Small intestine (tissue), 7 donors: ENCODE results near the gene SLC17A7. TPM values are rescaled to one million over a fixed set of nuclear protein-coding genes. Genes with fewer than 3 reads are reported as not detected.
A peak's percentile ranks its signal among the peaks of the same experiment; 100 is the strongest.
"Not testable (repeated sequence)": the region's sequence is repeated elsewhere in the genome, so short reads cannot be mapped to it uniquely, and the experiment has no call there.

ENCODE experiments used
- DNase-seq, 2 donors: peaks; one replicate each; pipeline versions ENCODE4 v3.0.0 to v3.0.0-alpha.2; 2013
- FAIRE-seq: peaks from 2 replicates; lab custom pipeline; 2012; peaks lifted over from hg19 to GRCh38; lab: Jason Lieb, UNC
- H3K27ac ChIP-seq, 3 donors: one replicate each; pipeline ENCODE4 v1.5.1; 2013; ENCODE audit warnings: low read length in 2 of 3, mild to moderate bottlenecking in 2 of 3, control low read depth in 1 of 3, inconsistent platforms in 1 of 3, low read depth in 1 of 3, moderate library complexity in 1 of 3
- H3K27me3 ChIP-seq, 3 donors: one replicate each; pipeline ENCODE4 v1.6.1; 2013; ENCODE audit warnings: low read length in 3 of 3, inconsistent platforms in 1 of 3; ENCODE audit not compliant: control insufficient read depth in 3 of 3, insufficient read depth in 3 of 3
- H3K36me3 ChIP-seq, 3 donors: one replicate each; pipeline ENCODE4 v1.6.1; 2013; ENCODE audit warnings: low read length in 3 of 3, inconsistent platforms in 1 of 3, low read depth in 1 of 3, mild to moderate bottlenecking in 1 of 3, moderate library complexity in 1 of 3; ENCODE audit not compliant: control insufficient read depth in 3 of 3, insufficient read depth in 2 of 3
- H3K4me1 ChIP-seq, 3 donors: one replicate each; pipeline ENCODE4 v1.6.1; 2013; ENCODE audit warnings: low read length in 2 of 3, inconsistent platforms in 1 of 3, low read depth in 1 of 3, mild to moderate bottlenecking in 1 of 3, moderate library complexity in 1 of 3; ENCODE audit not compliant: control insufficient read depth in 3 of 3, insufficient read depth in 2 of 3
- H3K4me3 ChIP-seq, 3 donors: one replicate each; pipeline ENCODE4 v1.5.1; 2013; ENCODE audit warnings: low read length in 3 of 3, control low read depth in 1 of 3, inconsistent platforms in 1 of 3, low read depth in 1 of 3, mild to moderate bottlenecking in 1 of 3, moderate library complexity in 1 of 3
- H3K9me3 ChIP-seq, 2 donors: one replicate each; pipeline ENCODE4 v1.6.1; 2013; ENCODE audit warnings: low read depth in 1 of 2, low read length in 1 of 2; ENCODE audit not compliant: control insufficient read depth in 2 of 2, insufficient read depth in 1 of 2
- WGBS, 3 donors: extraction: QIAGEN DNeasy Blood & Tissue Kit; methylation state at CpG; one replicate each; pipeline ENCODE4 v1.1.7; 2013; 5-methylcytosine and 5-hydroxymethylcytosine counted together
- polyA plus RNA-seq, 4 donors: library from polyadenylated mRNA; stranded (reverse) in 3 of 4; unstranded in 1 of 4; fragments of 200-250 nt in 3 of 4; fragments of 120-200 nt in 1 of 4; gene quantifications; one replicate each; pipeline versions ENCODE4 v1.2.1 to v1.2.3, GENCODE V29; 2013
- donor health status: healthy with polysubstance abuse.
- donor health status: control.
- donor health status: control.
- donor health status: Bipolar disorder and iron deficiency.
- donor health status: healthy.

Gene SLC17A7
- polyA plus RNA-seq, 4 donors = 0.09 to 1.1 (median 0.25) TPM

DNA sequence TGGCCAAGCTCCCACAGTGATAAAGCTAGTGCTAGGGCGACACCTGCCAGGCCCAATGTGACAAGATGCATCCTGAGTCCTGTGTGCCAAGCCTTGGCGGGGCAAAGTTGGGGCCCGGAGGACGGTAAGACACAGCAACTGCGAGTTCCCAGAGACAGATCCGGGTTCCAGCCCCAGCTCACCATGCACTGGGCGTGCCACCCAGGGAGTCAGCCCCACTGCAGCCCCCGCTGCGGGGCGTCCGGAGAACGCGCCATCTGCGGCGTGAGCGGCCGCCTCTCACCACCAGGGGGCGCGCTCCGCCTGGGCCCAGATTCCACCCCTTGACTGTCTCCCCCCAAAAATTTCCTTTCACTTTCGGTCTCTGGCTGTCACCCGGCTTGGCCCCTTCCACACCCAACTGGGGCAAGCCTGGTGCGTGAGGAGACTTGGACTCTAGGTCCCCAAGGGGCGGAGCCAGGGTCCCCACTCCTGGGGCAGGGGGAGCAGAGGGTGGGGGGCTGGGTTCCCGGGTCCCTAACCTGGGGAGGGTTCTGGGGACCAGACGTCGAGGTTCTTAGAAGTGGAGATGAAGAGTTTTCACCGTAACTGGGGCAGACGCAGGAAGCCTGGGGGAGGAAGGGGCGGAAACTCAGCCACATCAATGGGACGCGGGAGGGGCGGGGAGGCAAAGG, 32.7 kb upstream of the SLC17A7 start, which contains the start of gene FLT3LG:
FLT3LG (plus strand) TSS at position 348 of the 674 bp plus-strand sequence. CDS start 425 bp downstream, outside the sequence.
- peak within 1 kb of the TSS; percentile 38 to 73 (median 69) for H3K4me3 ChIP-seq
- peaks cover 0 to 6% (median 0%) of the 10 kb centered on the region in 3 donors for H3K27me3 ChIP-seq
- peak within 1 kb of the TSS; percentile 33 to 77 (median 71) for H3K27ac ChIP-seq
- WGBS, 3 donors = 0 to 1% (median 1%) methylated on average over 19 to 33 of the region's 33 CpGs
- H3K4me1 ChIP-seq = peaks cover 0 to 13% (median 0%) of the 10 kb centered on the region in 3 donors
- FAIRE-seq = no peak
- H3K9me3 ChIP-seq = no peaks in the 10 kb centered on the region
- peak; percentile 90 to 92 for DNase-seq
- H3K36me3 ChIP-seq = peaks cover 0 to 21% (median 0%) of the 10 kb centered on the region in 3 donors

- H3K27me3 ChIP-seq, FAIRE-seq, H3K9me3 ChIP-seq, DNase-seq: not testable (repeated sequence)
- Histone ChIP-seq H3K36me3 (peaks cover 0 to 26% (median 0%) of the 10 kb centered on the region in 3 donors), H3K27ac (peak overlapping the region in 2 of 3 donors; percentile 52 to 77), H3K4me3 (peak overlapping the region in 1 of 3 donors; percentile 73), H3K4me1 (peaks cover 0 to 13% (median 0%) of the 10 kb centered on the region in 3 donors)
- WGBS, 3 donors = 55 to 66% (median 56%) methylated on average over 9 of the region's 9 CpGs
These were observed 32.2 kb upstream of the SLC17A7 start for GRCh38 chr19:49473501-49473867.

DNA sequence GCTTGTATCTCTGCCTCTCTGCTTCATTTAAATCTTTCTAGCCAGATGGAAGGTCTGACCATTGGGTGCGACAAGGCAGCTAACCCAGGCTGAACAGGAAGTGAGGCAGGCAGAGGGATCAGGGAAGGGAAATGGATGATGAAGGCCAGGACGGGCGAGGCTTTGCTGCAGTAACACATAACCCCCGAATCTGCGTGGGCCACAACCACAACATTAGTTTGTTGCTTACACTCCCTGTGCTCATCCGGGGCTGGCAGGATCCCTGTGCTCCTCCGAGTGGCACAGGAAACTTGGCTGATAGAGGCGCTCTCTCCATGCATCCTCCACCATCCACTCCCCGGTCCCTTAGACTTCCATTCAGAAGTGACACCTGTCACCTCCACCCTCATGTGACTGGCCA, 31.6 kb upstream of the SLC17A7 start:
- Histone ChIP-seq H3K4me1 (peaks cover 0 to 13% (median 0%) of the 10 kb centered on the region in 3 donors), H3K9me3 (no peaks in the 10 kb centered on the region), H3K36me3 (peaks cover 0 to 32% (median 0%) of the 10 kb centered on the region in 3 donors), H3K27me3 (peaks cover 0 to 6% (median 0%) of the 10 kb centered on the region in 3 donors), H3K4me3 (no peak overlapping the region), H3K27ac (peak overlapping the region in 1 of 3 donors; percentile 55)
- 64 to 73% (median 71%) methylated on average over 9 of the region's 9 CpGs for WGBS, 3 donors
- FAIRE-seq (no peak), DNase-seq (no peak)

DNA sequence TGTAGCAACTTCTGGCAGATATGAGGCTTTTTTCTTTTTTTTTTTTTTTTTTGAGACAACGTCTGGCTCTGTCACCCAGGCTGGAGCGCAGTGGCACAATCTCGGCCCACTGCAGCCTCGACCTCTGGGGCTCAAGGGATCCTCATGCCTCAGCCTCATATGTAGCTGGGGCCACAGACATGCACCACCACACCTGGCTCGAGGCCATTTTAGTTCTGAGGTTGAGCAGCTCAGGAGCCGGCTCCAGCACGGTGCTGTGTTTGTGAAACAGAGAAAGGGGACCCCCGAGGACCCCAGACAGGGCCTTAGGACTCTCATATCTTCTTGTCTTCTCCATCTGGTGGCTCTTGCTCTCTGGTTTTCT, 29.3 kb upstream of the SLC17A7 start:
- H3K9me3 ChIP-seq = no peaks in the 10 kb centered on the region
- H3K27ac ChIP-seq = no peak overlapping the region
- 67 to 79% (median 71%) methylated on average over 8 of the region's 8 CpGs for WGBS, 3 donors
- DNase-seq (no peak), FAIRE-seq (no peak)
- H3K36me3 ChIP-seq = peaks cover 0 to 48% (median 4%) of the 10 kb centered on the region in 3 donors
- H3K4me1 ChIP-seq = peaks cover 0 to 8% (median 0%) of the 10 kb centered on the region in 3 donors
- H3K27me3 ChIP-seq = peaks cover 0 to 6% (median 0%) of the 10 kb centered on the region in 3 donors
- no peak overlapping the region for H3K4me3 ChIP-seq

DNA sequence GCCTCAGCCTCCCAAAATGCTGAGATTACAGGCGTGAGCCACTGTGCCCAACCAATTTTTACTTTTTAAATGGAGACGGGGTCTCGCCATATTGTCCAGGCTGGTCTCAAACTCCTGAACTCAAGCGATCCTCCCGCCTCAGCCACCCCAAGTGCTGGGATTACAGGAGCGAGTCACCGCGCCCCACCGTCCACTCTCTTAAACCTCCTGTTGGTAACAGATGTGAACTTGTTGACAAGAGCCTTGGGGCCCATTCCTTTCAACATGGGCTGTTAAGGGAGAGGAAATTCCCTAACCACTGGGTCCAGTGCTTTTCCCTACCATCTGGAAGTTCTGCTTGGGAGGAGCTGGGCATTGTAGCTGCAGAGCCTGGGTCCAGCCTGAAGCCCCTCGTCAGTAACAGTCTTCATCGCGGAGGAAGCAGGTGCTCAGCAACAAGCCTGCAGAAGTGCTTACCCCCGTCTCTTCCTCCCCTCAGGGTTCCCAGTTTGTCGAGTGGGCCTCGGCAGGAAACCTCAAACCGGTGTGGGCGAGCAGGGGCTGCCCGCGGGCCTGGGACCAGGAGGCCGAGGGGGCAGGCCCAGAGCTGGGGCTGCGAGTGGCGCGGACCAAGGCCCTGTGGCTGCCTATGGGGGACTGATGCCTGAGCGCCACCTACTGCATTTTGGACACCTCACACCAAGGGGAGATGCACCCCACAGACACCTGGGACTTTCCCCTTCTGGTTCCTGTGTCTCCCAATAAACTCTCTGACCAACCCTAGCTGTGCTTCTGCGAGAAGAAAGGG, 28.7 kb upstream of the SLC17A7 start:
- DNase-seq (no peak), FAIRE-seq (no peak)
- Histone ChIP-seq H3K4me1 (peaks cover 0 to 8% (median 0%) of the 10 kb centered on the region in 3 donors), H3K27me3 (peaks cover 0 to 6% (median 0%) of the 10 kb centered on the region in 3 donors), H3K27ac (peak overlapping the region in 2 of 3 donors; percentile 28 to 51), H3K36me3 (peaks cover 0 to 54% (median 7%) of the 10 kb centered on the region in 3 donors), H3K9me3 (no peaks in the 10 kb centered on the region), H3K4me3 (no peak overlapping the region)
- 66 to 87% (median 71%) methylated on average over 25 of the region's 25 CpGs for WGBS, 3 donors

GRCh38 chr19:49468746-49469447, 27.6 kb upstream of the SLC17A7 start:
- no peak for FAIRE-seq
- Histone ChIP-seq H3K4me3 (no peak overlapping the region), H3K4me1 (peaks cover 0 to 4% (median 0%) of the 10 kb centered on the region in 3 donors), H3K9me3 (no peaks in the 10 kb centered on the region), H3K27ac (peak overlapping the region; percentile 22 to 59 (median 34)), H3K36me3 (peaks cover 0 to 65% (median 13%) of the 10 kb centered on the region in 3 donors), H3K27me3 (no peaks in the 10 kb centered on the region)
- 50 to 66% (median 63%) methylated on average over 15 of the region's 15 CpGs for WGBS, 3 donors
- peak in 1 of 2 donors; percentile 56 for DNase-seq

- no peaks in the 10 kb centered on the region for H3K27me3 ChIP-seq
- peak overlapping the region in 2 of 3 donors; percentile 34 to 59 for H3K27ac ChIP-seq
- H3K4me1 ChIP-seq = no peaks in the 10 kb centered on the region
- 89 to 91% (median 90%) methylated on average over 19 of the region's 19 CpGs for WGBS, 3 donors
- H3K9me3 ChIP-seq = no peaks in the 10 kb centered on the region
- FAIRE-seq (no peak), DNase-seq (no peak)
- peaks cover 0 to 68% (median 13%) of the 10 kb centered on the region in 3 donors for H3K36me3 ChIP-seq
- H3K4me3 ChIP-seq = no peak overlapping the region
These were observed 26.9 kb upstream of the SLC17A7 start for GRCh38 chr19:49468199-49468598.

GRCh38 chr19:49465371-49465770, 24.0 kb upstream of the SLC17A7 start:
- FAIRE-seq = no peak
- no peak for DNase-seq
- WGBS, 3 donors = 83 to 95% (median 92%) methylated on average over 1 to 3 of the region's 3 CpGs
- no peak overlapping the region for H3K4me3 ChIP-seq
- no peak overlapping the region for H3K27ac ChIP-seq
- H3K27me3 ChIP-seq = no peaks in the 10 kb centered on the region
- no peaks in the 10 kb centered on the region for H3K9me3 ChIP-seq
- H3K4me1 ChIP-seq = no peaks in the 10 kb centered on the region
- H3K36me3 ChIP-seq = peaks cover 0 to 78% (median 13%) of the 10 kb centered on the region in 3 donors
